ENCODE data around the gene NTN4.

Gene NTN4

GRCh38 chr12:95621725-95622124 lies 168.8 kb downstream of the NTN4 start:
- no peak for TF ChIP-seq REST (IDR thresholded peaks at IDR 0.05; ENCODE audit: low read depth)
- TF ChIP-seq FOXM1 (IDR thresholded peaks at IDR 0.05; ENCODE audit: borderline replicate concordance, low read depth) = no peak
- TF ChIP-seq TAF1 (IDR thresholded peaks at IDR 0.05; ENCODE audit: low read depth) = no peak
- TF ChIP-seq CEBPB (IDR thresholded peaks at IDR 0.05) = no peak
- no peak for TF ChIP-seq ZBTB7A (IDR thresholded peaks at IDR 0.05; ENCODE audit: low read depth)
- no peak for TF ChIP-seq EP300 (IDR thresholded peaks at IDR 0.05; ENCODE audit: borderline replicate concordance)
- no peak for TF ChIP-seq CREB1 (IDR thresholded peaks at IDR 0.05; ENCODE audit: low read depth)
- TF ChIP-seq EGR1 (IDR thresholded peaks at IDR 0.05) = no peak
- TF ChIP-seq TCF12 (IDR thresholded peaks at IDR 0.05; ENCODE audit: low read depth) = no peak
- TF ChIP-seq YY1 (IDR thresholded peaks at IDR 0.05; ENCODE audit: low read depth) = no peak
- TF ChIP-seq USF1 (IDR thresholded peaks at IDR 0.05) = no peak
- TF ChIP-seq NFIC (IDR thresholded peaks at IDR 0.05) = no peak
- no peak for TF ChIP-seq MAX (IDR thresholded peaks at IDR 0.05)
- TF ChIP-seq TEAD4 (IDR thresholded peaks at IDR 0.05) = no peak
- TF ChIP-seq RAD21 (IDR thresholded peaks at IDR 0.05; ENCODE audit: low read depth) = no peak

GRCh38 chr12:95620171-95620570 lies 170.4 kb downstream of the NTN4 start:
- TF ChIP-seq REST (IDR thresholded peaks at IDR 0.05; ENCODE audit: low read depth) = no peak
- TF ChIP-seq YY1 (IDR thresholded peaks at IDR 0.05; ENCODE audit: low read depth) = no peak
- no peak for TF ChIP-seq EGR1 (IDR thresholded peaks at IDR 0.05)
- no peak for TF ChIP-seq TEAD4 (IDR thresholded peaks at IDR 0.05)
- TF ChIP-seq MAX (IDR thresholded peaks at IDR 0.05) = no peak
- TF ChIP-seq CEBPB (IDR thresholded peaks at IDR 0.05) = no peak
- TF ChIP-seq TCF12 (IDR thresholded peaks at IDR 0.05; ENCODE audit: low read depth) = no peak
- TF ChIP-seq ZBTB7A (IDR thresholded peaks at IDR 0.05; ENCODE audit: low read depth) = no peak
- TF ChIP-seq EP300 (IDR thresholded peaks at IDR 0.05; ENCODE audit: borderline replicate concordance) = no peak
- no peak for TF ChIP-seq RAD21 (IDR thresholded peaks at IDR 0.05; ENCODE audit: low read depth)

- TF ChIP-seq FOXM1 (IDR thresholded peaks at IDR 0.05; ENCODE audit: borderline replicate concordance, low read depth) (no peak), TCF12 (IDR thresholded peaks at IDR 0.05; ENCODE audit: low read depth) (no peak), EGR1 (IDR thresholded peaks at IDR 0.05) (no peak), YY1 (IDR thresholded peaks at IDR 0.05; ENCODE audit: low read depth) (no peak), NFIC (IDR thresholded peaks at IDR 0.05) (no peak), REST (IDR thresholded peaks at IDR 0.05; ENCODE audit: low read depth) (no peak), TEAD4 (IDR thresholded peaks at IDR 0.05) (no peak), ZBTB7A (IDR thresholded peaks at IDR 0.05; ENCODE audit: low read depth) (no peak), USF1 (IDR thresholded peaks at IDR 0.05) (no peak)
Observed at GRCh38 chr12:95615749-95616148, 174.8 kb downstream of the NTN4 start.

- TF ChIP-seq YY1 (IDR thresholded peaks at IDR 0.05; ENCODE audit: low read depth) (no peak), TEAD4 (IDR thresholded peaks at IDR 0.05) (no peak), RAD21 (IDR thresholded peaks at IDR 0.05; ENCODE audit: low read depth) (no peak), NFIC (IDR thresholded peaks at IDR 0.05) (no peak), TCF12 (IDR thresholded peaks at IDR 0.05; ENCODE audit: low read depth) (no peak), TAF1 (IDR thresholded peaks at IDR 0.05; ENCODE audit: low read depth) (no peak), FOXM1 (IDR thresholded peaks at IDR 0.05; ENCODE audit: borderline replicate concordance, low read depth) (no peak), USF1 (IDR thresholded peaks at IDR 0.05) (no peak), REST (IDR thresholded peaks at IDR 0.05; ENCODE audit: low read depth) (no peak), EP300 (IDR thresholded peaks at IDR 0.05; ENCODE audit: borderline replicate concordance) (no peak)
Observed at GRCh38 chr12:95614390-95614982, 176.1 kb downstream of the NTN4 start.
